Measurements from ENCODE around the gene CDC6.

Gene CDC6, protein sequence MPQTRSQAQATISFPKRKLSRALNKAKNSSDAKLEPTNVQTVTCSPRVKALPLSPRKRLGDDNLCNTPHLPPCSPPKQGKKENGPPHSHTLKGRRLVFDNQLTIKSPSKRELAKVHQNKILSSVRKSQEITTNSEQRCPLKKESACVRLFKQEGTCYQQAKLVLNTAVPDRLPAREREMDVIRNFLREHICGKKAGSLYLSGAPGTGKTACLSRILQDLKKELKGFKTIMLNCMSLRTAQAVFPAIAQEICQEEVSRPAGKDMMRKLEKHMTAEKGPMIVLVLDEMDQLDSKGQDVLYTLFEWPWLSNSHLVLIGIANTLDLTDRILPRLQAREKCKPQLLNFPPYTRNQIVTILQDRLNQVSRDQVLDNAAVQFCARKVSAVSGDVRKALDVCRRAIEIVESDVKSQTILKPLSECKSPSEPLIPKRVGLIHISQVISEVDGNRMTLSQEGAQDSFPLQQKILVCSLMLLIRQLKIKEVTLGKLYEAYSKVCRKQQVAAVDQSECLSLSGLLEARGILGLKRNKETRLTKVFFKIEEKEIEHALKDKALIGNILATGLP

DNA sequence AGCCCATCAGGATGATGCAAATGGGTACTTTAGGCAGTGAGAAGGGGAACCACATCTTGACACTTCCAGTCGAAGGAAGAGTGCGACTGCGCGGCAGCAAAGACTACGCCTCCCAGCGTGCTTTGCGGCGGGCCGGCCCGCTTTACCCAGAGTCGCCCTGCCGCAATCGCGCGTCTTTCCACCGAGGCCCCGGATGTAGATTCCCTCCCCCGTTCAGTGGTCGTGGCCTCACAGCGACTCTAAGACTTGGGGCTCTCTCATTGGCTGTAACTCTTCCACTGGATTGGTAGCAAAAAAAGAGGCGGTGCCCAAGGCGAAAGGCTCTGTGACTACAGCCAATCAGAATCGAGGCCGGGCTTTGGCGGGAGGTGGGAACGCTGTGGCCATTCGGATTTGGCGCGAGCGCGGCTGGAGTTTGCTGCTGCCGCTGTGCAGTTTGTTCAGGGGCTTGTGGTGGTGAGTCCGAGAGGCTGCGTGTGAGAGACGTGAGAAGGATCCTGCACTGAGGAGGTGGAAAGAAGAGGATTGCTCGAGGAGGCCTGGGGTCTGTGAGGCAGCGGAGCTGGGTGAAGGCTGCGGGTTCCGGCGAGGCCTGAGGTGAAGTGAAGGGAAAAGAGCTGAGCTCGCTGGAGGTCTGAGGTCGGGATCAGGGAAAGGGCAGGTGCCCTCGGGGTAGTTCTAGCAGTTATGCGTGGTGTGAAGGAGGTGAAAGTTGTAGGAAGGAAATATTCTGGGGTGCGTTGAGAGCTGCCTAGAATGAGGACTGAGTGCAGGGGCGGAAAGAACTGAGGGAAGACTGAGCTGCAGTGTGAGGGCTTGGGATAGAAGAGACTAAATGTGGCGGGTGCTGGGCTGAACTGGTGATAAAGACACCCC, at the start of gene CDC6:
TSS of gene CDC6 (plus strand) at position 386 of the 876 bp plus-strand sequence. CDS start 1,542 bp downstream, outside the sequence.
- peak; percentile 99 for DNase-seq

DNA sequence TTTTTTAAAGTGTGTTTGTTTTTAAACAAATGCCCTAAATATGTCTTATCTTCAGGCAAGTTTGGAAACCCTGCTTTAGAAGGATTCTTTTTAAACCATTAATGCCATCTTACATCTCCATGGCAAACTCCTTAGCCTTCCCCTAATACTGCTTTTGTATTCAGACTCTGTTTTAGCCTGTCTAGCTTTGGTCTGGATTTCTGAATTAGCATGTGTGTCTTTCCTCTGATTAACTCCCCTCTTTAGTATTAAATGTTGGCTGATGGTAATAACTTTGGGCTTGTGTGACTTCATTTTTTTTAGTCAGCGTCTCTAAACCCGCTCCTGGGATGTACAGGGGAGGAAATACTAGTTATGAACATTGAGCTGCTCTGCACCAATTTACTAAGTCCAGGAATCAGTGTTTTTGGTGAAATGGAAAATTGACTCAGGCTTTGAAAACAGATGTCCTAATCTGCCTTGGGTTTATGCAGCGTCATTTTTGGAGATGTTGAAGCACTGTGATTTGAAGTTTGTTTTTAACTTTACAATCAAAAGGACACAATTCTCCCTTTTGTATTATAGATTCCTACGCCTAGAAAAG, 46.3 kb upstream of the CDC6 start:
- DNase-seq = no peak

DNA sequence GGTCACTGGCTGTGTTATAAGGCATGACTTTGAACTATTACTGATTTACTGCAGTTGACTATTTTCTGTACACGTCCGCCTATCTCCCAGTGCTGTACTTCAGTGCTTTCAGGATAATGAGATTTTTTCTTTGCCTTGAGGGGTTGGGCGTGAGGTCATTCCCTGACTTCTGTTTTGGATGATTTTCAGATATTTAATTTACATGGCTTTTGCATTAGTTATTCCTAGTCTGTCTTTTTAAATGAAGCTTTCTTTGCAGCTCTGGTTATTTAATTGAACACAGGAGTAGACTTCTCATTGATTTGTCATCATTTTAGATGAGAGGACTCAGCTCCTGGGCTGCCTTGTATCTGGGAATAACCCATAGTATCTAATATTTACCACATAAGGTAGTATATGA, 44.9 kb upstream of the CDC6 start:
- no peak for DNase-seq

DNA sequence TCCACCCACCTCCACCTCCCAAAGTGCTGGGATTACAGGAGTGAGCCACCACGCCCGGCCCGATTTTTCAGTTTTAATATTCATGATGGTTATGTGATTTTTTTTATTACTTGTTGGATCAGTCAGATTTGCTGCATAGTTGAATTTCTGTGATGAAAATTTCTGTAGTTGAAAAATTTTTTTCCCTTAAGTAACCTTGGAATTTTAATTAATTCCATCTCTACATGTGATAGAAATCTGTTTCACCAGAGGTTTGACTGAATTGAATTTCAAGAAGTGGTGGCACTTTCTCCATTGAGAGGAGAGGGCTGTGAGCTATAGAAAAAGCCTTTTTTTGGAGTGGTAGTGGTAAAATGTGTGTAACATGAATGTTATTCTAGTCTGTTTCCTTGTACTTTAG, 43.9 kb upstream of the CDC6 start:
- no peak for DNase-seq

DNA sequence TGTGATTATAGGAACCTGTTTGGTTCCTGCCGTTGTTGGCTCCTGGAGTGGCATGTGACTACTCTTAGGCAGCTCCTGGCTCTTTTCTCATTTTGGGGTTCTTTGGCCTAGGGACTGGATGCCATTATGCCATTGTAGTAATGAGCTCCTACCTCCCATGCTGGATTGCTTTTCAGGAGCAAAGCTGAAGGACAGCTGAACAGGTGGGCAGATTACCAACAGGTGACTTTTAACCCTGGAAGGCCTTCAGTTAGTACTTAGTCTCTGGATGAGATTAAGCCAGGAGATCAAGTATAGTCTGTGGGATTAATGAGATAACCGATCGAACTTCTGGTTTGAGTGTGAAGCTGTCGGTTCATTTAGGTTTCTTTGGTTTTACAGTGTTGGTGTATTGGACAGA, 43.4 kb upstream of the CDC6 start:
- no peak for DNase-seq

DNA sequence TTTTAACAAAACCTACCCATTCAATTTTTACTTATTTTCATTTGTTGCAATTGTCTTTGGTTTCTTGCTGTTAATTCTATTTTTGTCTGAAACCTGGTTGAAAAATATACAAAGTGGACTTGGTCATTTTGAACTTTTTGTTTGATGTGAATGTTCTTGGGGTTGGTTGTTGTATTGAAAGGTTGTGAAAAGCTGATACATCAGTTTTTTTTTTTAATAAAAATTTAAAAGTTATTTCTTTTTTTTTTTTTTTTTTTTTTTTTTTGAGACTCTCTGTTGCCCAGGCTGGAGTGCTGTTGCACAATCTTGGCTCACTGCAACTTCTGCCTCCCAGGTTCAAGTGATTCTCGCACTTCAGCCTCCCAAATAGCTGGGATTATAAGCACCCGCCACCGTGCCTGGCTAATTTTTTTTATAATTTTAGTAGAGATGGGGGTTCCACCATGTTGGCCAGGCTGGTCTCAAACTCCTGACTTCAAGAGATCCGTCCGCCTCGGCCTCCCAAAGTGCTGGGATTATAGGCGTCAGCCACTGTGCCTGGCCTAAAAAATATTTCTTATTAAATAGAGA, 39.7 kb upstream of the CDC6 start:
- DNase-seq = no peak

DNA sequence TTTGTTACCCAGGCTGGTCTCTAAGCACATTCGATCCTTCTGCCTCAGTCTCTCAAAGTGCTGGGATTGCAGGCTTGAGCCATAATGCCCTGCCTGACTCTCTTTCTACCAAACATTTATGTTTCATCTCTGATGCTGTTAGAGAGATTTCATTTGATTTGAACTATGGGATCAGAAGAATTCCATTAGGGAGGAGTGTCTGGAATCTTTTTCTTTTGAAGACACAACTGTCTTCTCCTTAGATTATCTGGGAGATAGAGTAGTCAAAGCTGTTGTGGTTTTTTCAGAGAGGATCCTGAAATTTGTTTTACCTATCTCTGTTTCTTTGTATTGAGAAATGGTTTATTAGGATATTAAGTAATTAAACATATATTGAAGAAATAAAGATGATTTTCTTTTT, 39.2 kb upstream of the CDC6 start:
- no peak for DNase-seq

DNA sequence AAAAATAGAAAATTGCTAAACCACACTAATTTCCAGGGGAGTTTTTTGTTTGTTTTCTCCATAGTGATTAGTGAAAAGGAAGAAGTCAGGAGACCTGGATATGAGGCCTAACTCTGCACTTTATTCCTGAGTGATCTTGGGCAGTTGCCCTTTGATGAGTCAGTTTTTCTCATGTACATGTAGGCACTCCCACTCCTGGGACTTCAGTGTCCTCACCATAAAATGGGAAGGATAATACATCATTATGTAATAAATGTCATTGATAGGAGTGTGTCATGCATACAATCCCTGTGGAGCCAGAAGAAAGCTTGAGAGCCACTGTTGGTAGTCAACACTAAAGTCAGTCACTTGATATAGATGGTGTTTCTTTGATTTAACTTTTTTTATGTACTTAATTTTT, 36.1 kb upstream of the CDC6 start:
- no peak for DNase-seq

DNA sequence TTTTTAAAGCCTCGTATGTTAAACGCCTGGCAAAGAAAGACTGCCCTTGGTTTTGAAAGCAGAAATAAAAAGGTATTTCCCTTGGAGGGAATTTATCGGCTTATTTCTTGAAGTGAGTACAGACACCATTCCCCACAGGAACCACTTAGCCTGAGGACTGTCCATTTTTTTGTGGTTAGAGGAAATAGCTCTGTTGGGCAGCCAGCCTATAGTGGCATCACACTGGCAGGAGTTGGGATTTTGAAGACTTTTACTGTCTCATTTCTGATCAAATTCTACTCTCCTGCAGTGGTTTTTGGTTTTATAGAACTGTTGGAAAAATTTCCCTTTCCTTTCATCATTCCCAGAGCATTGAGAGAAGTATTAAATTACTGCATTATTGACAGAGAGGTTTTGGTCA, 34.1 kb upstream of the CDC6 start:
- no peak for DNase-seq

DNA sequence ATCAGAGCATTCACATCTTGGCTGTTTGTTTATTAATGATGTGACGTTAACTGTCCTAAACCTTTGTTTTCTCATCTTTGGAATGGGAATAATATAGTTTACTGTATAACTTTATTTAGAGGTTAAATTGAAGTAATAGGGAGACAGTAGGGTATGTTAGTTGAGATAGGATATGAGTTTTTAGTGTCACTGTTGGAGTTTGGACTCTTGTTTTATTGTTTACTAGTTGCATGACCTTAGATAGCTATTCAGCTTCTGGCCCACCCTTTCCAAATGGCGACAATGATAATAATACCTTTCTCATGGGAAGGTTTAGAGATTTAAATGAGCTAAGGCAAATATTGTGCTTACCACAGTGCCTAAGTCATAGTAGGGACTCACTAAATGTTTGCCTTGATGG, 28.2 kb upstream of the CDC6 start:
- no peak for DNase-seq

DNA sequence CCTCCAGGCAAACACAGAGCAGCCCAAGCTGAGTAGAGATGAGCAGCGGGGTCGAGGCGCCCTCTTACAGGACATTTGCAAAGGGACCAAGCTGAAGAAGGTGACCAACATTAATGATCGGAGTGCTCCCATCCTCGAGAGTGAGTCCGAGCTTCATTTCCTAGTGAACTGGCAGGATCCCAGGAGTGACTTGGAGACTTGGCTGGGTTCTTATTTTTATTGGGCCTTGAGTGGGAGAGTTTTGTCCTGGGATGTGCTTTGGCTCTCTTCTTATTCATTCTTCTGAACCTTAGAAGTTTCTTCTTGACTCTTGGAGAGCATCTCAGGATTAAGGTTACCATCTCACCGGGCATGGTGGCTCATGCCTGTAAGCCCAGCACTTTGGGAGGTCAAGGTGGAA, 27.2 kb upstream of the CDC6 start:
- no peak for DNase-seq

DNA sequence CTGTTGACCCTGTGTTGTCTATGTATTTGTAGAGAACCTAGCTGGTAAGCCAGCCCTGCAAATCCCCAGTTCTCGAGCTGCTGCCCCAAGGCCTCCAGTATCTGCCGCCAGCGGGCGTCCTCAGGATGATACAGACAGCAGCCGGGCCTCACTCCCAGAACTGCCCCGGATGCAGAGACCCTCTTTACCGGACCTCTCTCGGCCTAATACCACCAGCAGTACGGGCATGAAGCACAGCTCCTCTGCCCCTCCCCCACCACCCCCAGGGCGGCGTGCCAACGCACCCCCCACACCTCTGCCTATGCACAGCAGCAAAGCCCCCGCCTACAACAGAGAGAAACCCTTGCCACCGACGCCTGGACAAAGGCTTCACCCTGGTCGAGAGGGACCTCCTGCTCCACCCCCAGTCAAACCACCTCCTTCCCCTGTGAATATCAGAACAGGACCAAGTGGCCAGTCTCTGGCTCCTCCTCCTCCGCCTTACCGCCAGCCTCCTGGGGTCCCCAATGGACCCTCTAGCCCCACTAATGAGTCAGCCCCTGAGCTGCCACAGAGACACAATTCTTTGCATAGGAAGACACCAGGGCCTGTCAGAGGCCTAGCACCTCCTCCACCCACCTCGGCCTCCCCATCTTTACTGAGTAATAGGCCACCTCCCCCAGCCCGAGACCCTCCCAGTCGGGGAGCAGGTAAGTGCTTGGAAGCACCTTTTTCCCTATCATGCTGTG, 23.1 kb upstream of the CDC6 start:
- DNase-seq = no peak

DNA sequence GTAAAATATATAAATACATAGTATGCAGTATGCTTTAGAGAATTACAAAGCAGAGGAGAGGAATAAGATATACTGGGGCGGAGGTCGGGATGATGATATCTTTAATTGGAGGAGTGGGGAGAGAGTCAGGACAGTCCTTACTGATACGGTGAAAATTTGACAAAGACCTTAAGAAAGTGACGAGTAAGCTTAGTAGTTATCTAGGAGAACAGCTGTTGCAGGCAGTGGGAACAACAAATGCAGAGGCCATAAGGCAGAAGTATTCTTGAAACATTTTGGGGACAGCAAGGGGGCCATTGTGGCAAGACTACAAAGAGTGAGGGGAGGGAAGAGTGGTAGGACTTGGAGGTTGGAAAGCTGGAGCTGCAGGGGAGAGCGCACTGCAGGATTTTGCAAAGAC, 22.3 kb upstream of the CDC6 start:
- DNase-seq = no peak

DNA sequence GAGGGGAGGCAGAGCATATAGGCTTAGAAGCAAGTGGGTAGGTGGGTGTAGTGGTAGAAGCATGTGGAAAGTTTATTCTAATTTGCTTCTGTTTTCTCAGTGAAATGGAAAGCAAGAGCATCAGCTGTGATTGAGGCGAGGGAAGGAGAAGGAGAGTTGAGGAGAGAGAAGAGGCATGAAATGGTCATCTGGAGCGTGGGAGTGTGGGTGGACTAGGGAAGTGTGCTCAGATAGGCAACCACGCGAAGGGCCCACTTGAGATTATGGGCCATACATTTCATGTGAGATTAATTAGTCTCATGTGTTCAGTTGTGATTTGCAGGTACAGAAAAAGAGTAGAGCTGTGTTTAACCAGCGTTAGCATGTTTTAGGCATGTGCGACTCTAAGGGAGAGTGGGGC, 20.8 kb upstream of the CDC6 start:
- no peak for DNase-seq

DNA sequence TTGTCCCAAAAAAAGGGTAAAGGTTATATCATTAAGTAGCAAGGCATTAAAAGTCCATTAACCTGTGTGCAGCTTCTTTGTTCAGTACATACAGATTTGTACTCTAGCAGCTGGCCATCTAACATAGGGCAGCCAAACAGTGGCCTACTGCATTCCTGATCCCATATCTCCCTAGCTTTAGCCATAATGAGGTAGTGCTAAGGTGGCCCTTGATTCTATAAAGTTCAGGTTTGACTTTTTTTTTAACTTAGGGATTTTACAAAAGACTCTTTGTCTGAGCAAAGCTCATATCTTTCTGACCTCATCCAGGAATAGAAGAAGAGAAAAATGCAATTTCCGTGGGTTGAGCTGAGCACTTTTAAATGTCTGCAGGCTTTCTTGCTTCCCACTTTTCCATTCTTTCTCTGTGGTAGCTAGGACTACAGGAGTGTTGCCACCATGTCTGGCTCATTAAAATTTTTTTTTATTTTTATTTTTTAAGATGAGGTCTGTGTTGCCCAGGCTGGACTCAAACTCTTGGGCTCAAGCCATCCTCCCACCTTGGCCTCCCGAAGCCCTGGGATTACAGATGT, 19.5 kb upstream of the CDC6 start:
- DNase-seq = no peak

DNA sequence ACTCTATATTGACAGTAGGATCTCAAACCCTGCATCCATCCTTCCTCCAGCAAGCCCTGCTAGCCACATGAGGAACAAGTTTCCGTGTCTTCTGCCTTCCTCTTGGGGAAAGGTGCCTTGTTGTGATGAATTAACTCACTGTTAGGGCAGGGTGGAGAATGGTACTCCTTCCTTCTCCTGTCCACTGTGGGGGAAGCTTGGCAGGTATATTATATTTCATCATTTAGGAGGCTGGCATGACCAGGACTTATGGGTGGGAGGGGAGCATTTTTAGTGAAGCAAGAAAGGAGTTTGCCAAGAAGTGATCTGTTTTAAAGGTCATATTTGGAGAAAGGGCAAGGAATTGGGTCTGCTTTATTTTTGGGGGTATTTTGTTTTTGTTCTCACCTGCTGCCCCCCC, 9.3 kb upstream of the CDC6 start:
- no peak for DNase-seq

DNA sequence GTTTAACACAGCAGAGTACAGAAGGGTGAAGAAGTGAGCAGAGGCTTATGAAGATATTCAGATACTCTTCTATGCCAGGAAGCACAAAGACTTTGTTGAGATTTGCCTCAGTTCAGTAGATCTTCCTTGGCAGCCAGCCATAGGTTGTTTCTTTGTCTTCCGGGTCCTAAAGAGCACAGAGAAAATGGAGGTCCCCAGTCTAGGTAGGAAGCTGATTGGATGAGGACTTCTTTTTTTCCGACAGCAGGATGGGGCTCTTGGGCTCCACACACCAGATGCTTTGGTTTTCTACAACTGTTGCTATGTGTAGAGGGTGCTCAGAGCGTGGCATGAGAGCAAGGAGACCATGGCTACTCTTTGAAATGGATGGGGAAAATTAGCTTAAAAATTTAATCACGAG, 8.3 kb upstream of the CDC6 start:
- no peak for DNase-seq

DNA sequence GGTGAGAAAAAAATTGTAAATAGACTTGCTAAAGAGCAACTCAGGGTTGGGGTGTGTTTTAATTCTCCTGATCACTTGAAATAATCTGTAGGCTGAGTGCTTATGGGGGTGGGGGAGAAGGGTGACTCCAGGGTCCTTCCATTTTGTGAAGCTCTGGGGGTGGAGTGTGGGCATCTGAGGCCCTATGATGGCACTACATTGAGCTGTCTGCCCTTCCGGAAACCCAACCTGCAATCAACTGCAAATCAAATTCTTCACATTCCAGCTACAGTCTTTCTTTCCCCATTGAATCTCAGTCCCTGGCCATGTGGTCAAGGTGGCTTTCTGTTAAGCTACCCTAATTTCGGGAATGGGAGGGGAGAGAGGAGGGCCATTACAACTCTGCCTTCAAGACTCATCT, 6.0 kb upstream of the CDC6 start:
- DNase-seq = no peak

DNA sequence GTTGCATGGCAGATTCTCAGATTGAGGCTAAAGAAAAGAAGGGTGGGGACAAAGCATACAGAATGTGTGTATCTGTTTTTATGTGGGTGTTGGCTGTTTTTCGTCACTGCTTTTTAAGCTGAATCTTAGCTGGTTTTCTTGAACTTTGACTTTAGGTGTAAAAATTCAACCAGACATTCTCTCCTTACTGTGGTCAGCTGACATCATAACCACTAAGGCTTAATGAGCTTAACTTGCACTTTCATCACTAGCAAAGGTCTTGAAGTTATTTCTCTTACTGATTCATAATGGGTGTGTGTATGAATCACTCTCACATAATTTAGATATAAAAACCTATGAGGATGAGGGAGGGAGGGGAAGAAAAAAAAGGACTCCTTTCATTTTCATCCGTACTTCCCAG, 4.0 kb upstream of the CDC6 start:
- no peak for DNase-seq

DNA sequence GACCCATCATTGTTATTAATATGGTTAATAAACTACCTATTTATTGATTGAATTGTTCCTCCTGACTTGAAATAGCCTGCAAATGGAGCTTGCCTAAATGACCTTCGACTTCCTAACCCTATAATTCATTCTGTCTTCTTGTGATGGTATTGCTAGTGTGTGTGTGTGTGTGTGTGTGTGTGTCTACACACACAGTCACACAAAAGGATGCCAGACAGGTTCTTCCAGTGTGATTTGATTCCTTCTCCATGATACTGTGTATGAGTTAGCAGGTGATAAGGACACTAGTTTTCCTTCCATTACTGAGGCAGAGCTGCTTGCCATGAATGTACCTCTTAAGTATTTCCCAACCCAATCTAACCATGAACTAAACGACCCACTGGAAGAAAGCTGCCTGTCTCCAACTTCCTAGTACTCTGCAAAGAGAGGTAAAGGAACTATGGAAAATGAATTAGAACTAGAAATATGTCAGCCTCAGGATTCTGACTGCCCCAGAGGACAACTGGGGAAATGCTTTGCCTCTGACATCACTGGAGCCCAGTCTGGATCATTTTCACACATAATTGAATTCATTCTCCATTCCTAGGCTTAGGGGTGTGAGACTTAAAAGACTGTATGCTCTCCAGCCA, 3.5 kb upstream of the CDC6 start:
- DNase-seq = no peak

DNA sequence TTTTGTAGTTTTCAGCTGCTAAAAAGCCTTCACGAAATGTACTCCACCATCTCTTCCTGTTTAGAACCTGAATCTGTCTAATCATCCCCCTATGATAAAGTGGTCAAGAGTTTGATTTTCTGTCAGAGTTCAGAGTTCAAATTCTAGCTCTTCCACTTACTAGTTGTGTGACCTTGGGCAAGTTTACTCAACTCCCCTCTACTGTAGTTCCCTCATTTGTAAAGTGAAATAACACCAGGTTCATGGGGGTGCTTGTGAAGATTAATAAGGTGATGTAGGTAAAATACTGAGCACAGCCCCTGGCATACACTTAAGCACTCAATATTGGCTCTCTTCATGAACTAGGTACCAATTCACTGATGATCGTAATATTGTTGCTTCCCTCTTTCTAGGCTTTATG, 1.2 kb upstream of the CDC6 start:
- DNase-seq = no peak

DNA sequence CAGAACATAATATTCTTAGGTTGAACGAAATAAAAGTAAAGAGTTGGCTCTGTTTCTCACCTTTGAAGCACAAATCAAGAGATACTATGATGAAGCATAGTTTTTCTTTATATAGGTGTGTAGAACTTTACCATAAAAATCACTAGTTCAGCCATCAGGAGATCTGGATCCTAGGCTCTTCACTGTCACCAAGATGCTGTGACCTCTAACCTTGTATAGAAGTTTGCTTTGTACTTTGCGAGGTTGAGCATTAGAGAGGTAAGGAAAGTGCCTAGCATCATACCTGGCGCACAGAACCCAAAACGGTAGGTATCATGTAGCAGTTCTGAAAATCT, 553 bp upstream of the CDC6 start:
- DNase-seq = no peak

All from DMS79 (cell line).